ENCODE measurements around the gene QRICH2. TPM values are rescaled to one million over a fixed set of nuclear protein-coding genes. Genes with fewer than 3 reads are reported as not detected.

The QRICH2 gene
- total and polyA plus RNA-seq, 2 of the 4 experiments (the other 2 are of a cell fraction), result 4.3 to 4.8 TPM

DNA sequence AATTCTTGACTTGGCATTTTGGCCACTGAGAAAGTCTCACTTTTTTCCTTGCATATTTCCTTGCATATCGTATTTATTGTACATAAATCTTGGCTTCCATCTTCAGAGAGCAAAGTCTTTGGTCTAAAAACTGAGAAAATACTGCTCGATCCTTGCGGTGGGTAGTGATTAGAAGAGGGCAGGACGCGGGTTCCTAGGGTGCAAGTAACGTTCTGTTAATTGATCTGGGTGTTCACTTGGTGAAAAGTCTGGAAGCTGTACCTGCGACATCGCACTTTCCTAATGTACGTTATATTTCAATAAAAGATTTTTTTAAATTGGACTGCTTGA, 43.7 kb downstream of the QRICH2 start (continued):
- TF ChIP-seq, protein P1, sequence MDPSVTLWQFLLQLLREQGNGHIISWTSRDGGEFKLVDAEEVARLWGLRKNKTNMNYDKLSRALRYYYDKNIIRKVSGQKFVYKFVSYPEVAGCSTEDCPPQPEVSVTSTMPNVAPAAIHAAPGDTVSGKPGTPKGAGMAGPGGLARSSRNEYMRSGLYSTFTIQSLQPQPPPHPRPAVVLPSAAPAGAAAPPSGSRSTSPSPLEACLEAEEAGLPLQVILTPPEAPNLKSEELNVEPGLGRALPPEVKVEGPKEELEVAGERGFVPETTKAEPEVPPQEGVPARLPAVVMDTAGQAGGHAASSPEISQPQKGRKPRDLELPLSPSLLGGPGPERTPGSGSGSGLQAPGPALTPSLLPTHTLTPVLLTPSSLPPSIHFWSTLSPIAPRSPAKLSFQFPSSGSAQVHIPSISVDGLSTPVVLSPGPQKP (IDR thresholded peaks at IDR 0.05; ENCODE audit: borderline replicate concordance, low read depth, low read length), result no peak

DNA sequence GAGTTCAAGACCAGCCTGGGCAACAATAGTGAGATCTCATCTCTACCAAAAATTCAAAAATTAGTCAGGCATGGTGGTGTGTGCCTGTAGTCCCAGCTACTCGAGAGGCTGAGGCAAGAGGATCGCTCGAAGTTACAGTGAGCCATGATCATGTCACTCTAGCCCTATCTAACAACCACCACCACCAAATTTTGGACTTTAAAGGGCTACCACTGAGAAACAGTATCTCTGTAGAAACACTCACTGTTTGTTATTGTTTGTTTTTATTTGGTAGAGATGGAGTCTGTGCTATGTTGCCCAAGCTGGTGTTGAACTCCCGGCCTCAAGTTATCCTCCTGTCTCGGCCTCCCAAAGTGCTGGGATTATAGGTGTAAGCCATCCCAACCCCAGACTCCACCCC, 44.2 kb downstream of the QRICH2 start:
- no peaks in the 10 kb centered on the region for H4K20me1 ChIP-seq (ENCODE audit: insufficient read depth, low read length)
- H3K23ac ChIP-seq (ENCODE audit: low read depth, low read length), result peak overlapping the region; percentile 62; the same call in 1 of the 2 replicates
- H2AK9ac ChIP-seq (replicated peaks; ENCODE audit: low read depth, low read length, poor library complexity), result peak overlapping the region; percentile 33
- H2BK5ac ChIP-seq (ENCODE audit: low read depth, low read length, poor library complexity, severe bottlenecking), result peak overlapping the region; percentile 78
- peak overlapping the region; percentile 60; the same call in 1 of the 2 replicates for H2BK20ac ChIP-seq (ENCODE audit: low read depth, low read length)
- H2AK5ac ChIP-seq (ENCODE audit: low read depth, low read length), result peak overlapping the region; percentile 89
- no peak overlapping the region for H3K9ac ChIP-seq (ENCODE audit: low read depth, low read length)
- H4K8ac ChIP-seq (ENCODE audit: low read depth in 2 of 2, low read length in 2 of 2), result peak overlapping the region in 1 of 2 experiments; percentile 57; a peak in 2 of 4 replicates
- ChIA-PET POLR2A (ENCODE audit: unreplicated experiment) (no interaction called here), CTCF (no interaction called here)
- no peak overlapping the region for H4K5ac ChIP-seq (ENCODE audit: low read depth, low read length)
- no peaks in the 10 kb centered on the region for H3K9me3 ChIP-seq (ENCODE audit: control insufficient read depth, insufficient read depth, low read length)
- no peak overlapping the region for H3K56ac ChIP-seq (ENCODE audit: extremely low read depth, insufficient read depth, low read length)
- H3K18ac ChIP-seq (ENCODE audit: low read depth, low read length), result no peak overlapping the region
- no peak for DNase-seq
- peak overlapping the region; percentile 12; the same call in 1 of the 2 replicates for H3K14ac ChIP-seq (replicated peaks; ENCODE audit: low read depth, low read length)
- no CpG with 5 or more reads among the region's 5 CpGs for WGBS, 2 experiments (ENCODE audit: extremely low coverage in 2 of 2, insufficient read length in 1 of 2)
- peak overlapping the region; percentile 35; the same call in 1 of the 2 replicates for H4K91ac ChIP-seq (ENCODE audit: insufficient read depth, low read depth, low read length)
- H3K27me3 ChIP-seq (ENCODE audit: control insufficient read depth, insufficient read depth, low read length), result no peaks in the 10 kb centered on the region
- dilution Hi-C loops (cut with HindIII; ENCODE audit: low sequenced_read_pairs, unreplicated experiment), result no loop called here
- no peak overlapping the region for H3K4me3 ChIP-seq (ENCODE audit: insufficient read depth, low read depth, low read length)
- in situ Hi-C loops (cut with MboI; ENCODE audit: low sequenced_read_pairs), result no loop called here
- peaks cover under 1% of the 10 kb centered on the region for H3K36me3 ChIP-seq (ENCODE audit: control insufficient read depth, insufficient read depth, low read length)
- intact Hi-C loops (cut with micrococcal nuclease), result loop anchor here (2.0 kb wide), 1 partner anchor 23 kb away; the partner anchor contains the start of gene RNF157
- peaks cover 19 to 38% of the 10 kb centered on the region in 2 experiments for H3K79me1 ChIP-seq (ENCODE audit: low read depth in 1 of 2, low read length in 2 of 2)
- TF ChIP-seq CHD1 (IDR thresholded peaks at IDR 0.05; ENCODE audit: low read depth, low read length) (no peak), FOS (IDR thresholded peaks at IDR 0.05; ENCODE audit: low read depth, low read length) (no peak), BHLHE40 (IDR thresholded peaks at IDR 0.05; ENCODE audit: low read depth, low read length) (no peak), RAD21 (IDR thresholded peaks at IDR 0.05; ENCODE audit: low read length) (no peak), SMC3 (IDR thresholded peaks at IDR 0.05; ENCODE audit: low read depth, low read length) (no peak), CEBPB (IDR thresholded peaks at IDR 0.05; ENCODE audit: low read depth, low read length) (no peak), RCOR1 (IDR thresholded peaks at IDR 0.05; ENCODE audit: insufficient replicate concordance, low read length) (no peak), NFE2L2 (IDR thresholded peaks at IDR 0.05; ENCODE audit: low read depth, low read length) (no peak), POLR2A (IDR thresholded peaks at IDR 0.05; ENCODE audit: low read depth, low read length) (no peak), MAFK (IDR thresholded peaks at IDR 0.05; ENCODE audit: low read depth, low read length) (no peak)
- TF ChIP-seq, protein P1 (IDR thresholded peaks at IDR 0.05; ENCODE audit: borderline replicate concordance, low read depth, low read length), result no peak
- TF ChIP-seq, protein P2, sequence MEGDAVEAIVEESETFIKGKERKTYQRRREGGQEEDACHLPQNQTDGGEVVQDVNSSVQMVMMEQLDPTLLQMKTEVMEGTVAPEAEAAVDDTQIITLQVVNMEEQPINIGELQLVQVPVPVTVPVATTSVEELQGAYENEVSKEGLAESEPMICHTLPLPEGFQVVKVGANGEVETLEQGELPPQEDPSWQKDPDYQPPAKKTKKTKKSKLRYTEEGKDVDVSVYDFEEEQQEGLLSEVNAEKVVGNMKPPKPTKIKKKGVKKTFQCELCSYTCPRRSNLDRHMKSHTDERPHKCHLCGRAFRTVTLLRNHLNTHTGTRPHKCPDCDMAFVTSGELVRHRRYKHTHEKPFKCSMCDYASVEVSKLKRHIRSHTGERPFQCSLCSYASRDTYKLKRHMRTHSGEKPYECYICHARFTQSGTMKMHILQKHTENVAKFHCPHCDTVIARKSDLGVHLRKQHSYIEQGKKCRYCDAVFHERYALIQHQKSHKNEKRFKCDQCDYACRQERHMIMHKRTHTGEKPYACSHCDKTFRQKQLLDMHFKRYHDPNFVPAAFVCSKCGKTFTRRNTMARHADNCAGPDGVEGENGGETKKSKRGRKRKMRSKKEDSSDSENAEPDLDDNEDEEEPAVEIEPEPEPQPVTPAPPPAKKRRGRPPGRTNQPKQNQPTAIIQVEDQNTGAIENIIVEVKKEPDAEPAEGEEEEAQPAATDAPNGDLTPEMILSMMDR (conservative IDR thresholded peaks at IDR 0.05; ENCODE audit: low read depth, low read length), result no peak
- peaks cover 15% of the 10 kb centered on the region for H3K9me1 ChIP-seq (ENCODE audit: insufficient read depth, low read length)
- no peak overlapping the region for H3K4me2 ChIP-seq (ENCODE audit: low read depth, low read length)
- ATAC-seq (ENCODE audit: low read depth), result no peak
- H3K4ac ChIP-seq (ENCODE audit: low read depth, low read length), result peak overlapping the region; percentile 77
- H2BK15ac ChIP-seq (ENCODE audit: low read depth, low read length), result peak overlapping the region; percentile 75; the same call in 2 of the 3 replicates
- peak overlapping the region; percentile 37; the same call in 1 of the 2 replicates for H3K27ac ChIP-seq (ENCODE audit: insufficient read depth, low read length)
- BruUV-seq (replicated peaks), result no TSS peak
- H2AFZ ChIP-seq (replicated peaks; ENCODE audit: low read length, poor library complexity), result no peak overlapping the region
- peak overlapping the region; percentile 67 for H2BK120ac ChIP-seq (ENCODE audit: low read depth, low read length)
- H3K4me1 ChIP-seq (ENCODE audit: control insufficient read depth, insufficient read depth, low read length), result peaks cover 10% of the 10 kb centered on the region
